ENCODE measurements around the gene TRIM65. TPM values are rescaled to one million over a fixed set of nuclear protein-coding genes. Genes with fewer than 3 reads are reported as not detected.

Gene TRIM65
- total and polyA plus RNA-seq, 10 of the 15 experiments (the other 5 are each of a cell fraction or from before 2014, with no cell fraction given): 1.4 to 26.0 (median 10.8) TPM

- FAIRE-seq: no peak
- no peak overlapping the region for H2AFZ ChIP-seq (ENCODE audit: control insufficient read depth, low read depth, low read length)
- no TSS peak for BruUV-seq (replicated peaks)
- no peaks in the 10 kb centered on the region for H3K27me3 ChIP-seq (replicated peaks in 1 of 2; ENCODE audit: control insufficient read depth in 2 of 2, insufficient read depth in 2 of 2, low read length in 1 of 2)
- no peaks in the 10 kb centered on the region for H3K9me3 ChIP-seq (replicated peaks; ENCODE audit: control insufficient read depth, insufficient read depth, low read length)
- POLR2A ChIA-PET: no interaction called here
- H3K27ac ChIP-seq (ENCODE audit: control insufficient read depth, insufficient read depth): no peak overlapping the region
- intact Hi-C loops (cut with micrococcal nuclease; ENCODE audit: unreplicated experiment): no loop called here
- TF ChIP-seq KLF5 (IDR thresholded peaks at IDR 0.05; ENCODE audit: partially characterized antibody) (no peak), YBX1 (IDR thresholded peaks at IDR 0.05) (no peak)
- H4K20me1 ChIP-seq (ENCODE audit: control insufficient read depth, insufficient read depth): no peaks in the 10 kb centered on the region
- RAD21 ChIA-PET (ENCODE audit: unreplicated experiment): no interaction called here
- H3K79me2 ChIP-seq (ENCODE audit: control insufficient read depth, insufficient read depth, low read length): no peaks in the 10 kb centered on the region
- no peak overlapping the region for H3K4me3 ChIP-seq
- no peak for ATAC-seq
- in situ Hi-C loops (cut with MboI): no loop called here
- no peak overlapping the region for H3K9ac ChIP-seq (ENCODE audit: control insufficient read depth, insufficient read depth, low read length)
- H3K4me1 ChIP-seq (ENCODE audit: control insufficient read depth, insufficient read depth, low read length): no peaks in the 10 kb centered on the region
- SMC1A ChIA-PET (ENCODE audit: uncharacterized antibody, unreplicated experiment): no interaction called here
- WGBS (ENCODE audit: insufficient coverage, insufficient replicate concordance, low lambda C conversion rate, missing lambda C conversion rate): 89% methylated on average over 17 of the region's 22 CpGs
- H3K4me2 ChIP-seq (ENCODE audit: control insufficient read depth, insufficient read depth): no peak overlapping the region
- CTCF ChIA-PET: interaction anchor here (0.9 to 1.7 kb wide), 5 partner anchors 8 to 253 kb away, joined by 3 to 4 read pairs (median 3); partner anchors contain the start of genes RECQL5 and SAP30BP
- no peak for DNase-seq (ENCODE audit: low read depth, low spot score)
- H3K36me3 ChIP-seq (ENCODE audit: control insufficient read depth in 2 of 2, insufficient read depth in 2 of 2, low read length in 1 of 2): no peaks in the 10 kb centered on the region
Measured at GRCh38 chr17:75919611-75920010, 22.9 kb upstream of the TRIM65 start.

GRCh38 chr17:75917917-75918445 is 21.2 kb upstream of the TRIM65 start:
- no peak overlapping the region for H3K4me3 ChIP-seq
- H4K20me1 ChIP-seq (ENCODE audit: control insufficient read depth, insufficient read depth): no peaks in the 10 kb centered on the region
- no TSS peak for BruUV-seq (replicated peaks)
- no peaks in the 10 kb centered on the region for H3K36me3 ChIP-seq (ENCODE audit: control insufficient read depth in 2 of 2, insufficient read depth in 2 of 2, low read length in 1 of 2)
- ChIA-PET RAD21 (ENCODE audit: unreplicated experiment) (no interaction called here), POLR2A (interaction anchor here (0.6 kb wide), 1 partner anchor 17 kb away, joined by 5 read pairs; no protein-coding TSS in a partner anchor), CTCF (interaction anchor here (1.1 kb wide), 1 partner anchor 9 kb away, joined by 4 read pairs; no protein-coding TSS in a partner anchor), SMC1A (ENCODE audit: uncharacterized antibody, unreplicated experiment) (no interaction called here)
- DNase-seq (ENCODE audit: low read depth, low spot score): no peak
- H3K4me1 ChIP-seq (ENCODE audit: control insufficient read depth, insufficient read depth, low read length): no peaks in the 10 kb centered on the region
- H3K79me2 ChIP-seq (ENCODE audit: control insufficient read depth, insufficient read depth, low read length): no peaks in the 10 kb centered on the region
- H2AFZ ChIP-seq (ENCODE audit: control insufficient read depth, low read depth, low read length): no peak overlapping the region
- ATAC-seq: no peak
- TF ChIP-seq NR2C2 (IDR thresholded peaks at IDR 0.05; ENCODE audit: borderline replicate concordance, control insufficient read depth, insufficient read length, low read depth) (no peak), SREBF1 (IDR thresholded peaks at IDR 0.05; ENCODE audit: low read length) (no peak), ZNF24 (IDR thresholded peaks at IDR 0.05) (no peak), CHD1 (IDR thresholded peaks at IDR 0.05; ENCODE audit: low read depth, low read length) (no peak), SMAD1 (IDR thresholded peaks at IDR 0.05; ENCODE audit: low read depth, partially characterized antibody) (no peak), NBN (IDR thresholded peaks at IDR 0.05) (no peak), SUPT20H (IDR thresholded peaks at IDR 0.05; ENCODE audit: borderline replicate concordance, control insufficient read depth, low read depth, low read length) (no peak), ZNF384 (IDR thresholded peaks at IDR 0.05; ENCODE audit: borderline replicate concordance, low read depth, low read length) (no peak), CREM (IDR thresholded peaks at IDR 0.05; ENCODE audit: low read depth) (no peak)
- H3K27me3 ChIP-seq (replicated peaks in 1 of 2; ENCODE audit: control insufficient read depth in 2 of 2, insufficient read depth in 2 of 2, low read length in 1 of 2): no peaks in the 10 kb centered on the region
- 90% methylated on average over 31 of the region's 31 CpGs for WGBS (ENCODE audit: insufficient coverage, insufficient replicate concordance, low lambda C conversion rate, missing lambda C conversion rate)
- H3K9ac ChIP-seq (ENCODE audit: control insufficient read depth, insufficient read depth, low read length): no peak overlapping the region
- intact Hi-C loops (cut with micrococcal nuclease; ENCODE audit: unreplicated experiment) (no loop called here), in situ Hi-C loops (cut with MboI) (no loop called here)
- no peaks in the 10 kb centered on the region for H3K9me3 ChIP-seq (replicated peaks; ENCODE audit: control insufficient read depth, insufficient read depth, low read length)
- FAIRE-seq: no peak
- no peak overlapping the region for H3K4me2 ChIP-seq (ENCODE audit: control insufficient read depth, insufficient read depth)
- H3K27ac ChIP-seq (ENCODE audit: control insufficient read depth, insufficient read depth): no peak overlapping the region

All from GM12878 (cell line).